Esophagus squamous epithelium (tissue), 4 donors: ENCODE results near the gene UGT1A6.

ENCODE experiments used
- POLR2A ChIP-seq, 4 donors: fragments of 450-650 bp; IDR thresholded peaks; one replicate each; pipeline ENCODE4 v1.6.1; 2017; ENCODE audit warnings: antibody characterized with exemption in 4 of 4, mild to moderate bottlenecking in 4 of 4, moderate library complexity in 3 of 4
- TF ChIP-seq, protein P1 (sequence below), 6 experiments: fragments of 450-650 bp in 4 of 6; fragments of 200-600 bp in 2 of 6; sonication (generic) in 2 of 6; IDR thresholded peaks; one replicate each; pipeline ENCODE4 v1.5.1; 2016 to 2019; ENCODE audit warnings: antibody characterized with exemption in 6 of 6, mild to moderate bottlenecking in 4 of 6, moderate library complexity in 4 of 6

DNA sequence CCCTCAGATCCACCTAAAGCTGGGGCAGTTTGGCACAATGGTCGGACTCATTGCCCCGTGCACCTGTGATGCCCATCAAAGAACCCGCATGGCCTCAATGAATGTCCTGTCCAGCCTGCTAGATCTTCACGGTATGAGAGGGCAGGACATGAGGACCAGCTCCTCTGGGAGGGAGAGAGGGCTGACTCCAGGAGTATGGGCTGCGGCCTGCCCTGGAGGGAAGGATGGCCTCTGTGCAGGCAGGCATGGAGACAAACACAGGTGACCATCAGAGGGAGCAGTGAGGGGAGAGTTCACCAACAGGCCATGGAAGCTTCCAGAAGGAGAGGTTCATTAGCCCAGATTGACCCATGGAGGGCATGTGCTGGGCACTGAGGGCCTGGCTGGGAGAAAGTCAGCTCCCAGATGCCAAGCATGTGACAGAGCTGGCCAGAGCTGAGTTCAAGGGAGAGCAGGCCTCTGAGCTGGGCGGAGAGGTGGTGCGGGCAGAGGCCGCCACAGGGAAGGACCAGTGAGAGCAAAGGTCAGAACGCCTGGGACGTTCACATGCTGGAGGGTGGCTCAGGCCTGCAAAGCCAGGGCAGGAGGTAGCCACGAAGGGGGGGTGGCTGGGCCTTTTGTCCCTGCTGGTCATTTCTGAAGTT, 125.4 kb downstream of the UGT1A6 start:
- TF ChIP-seq, protein P1, sequence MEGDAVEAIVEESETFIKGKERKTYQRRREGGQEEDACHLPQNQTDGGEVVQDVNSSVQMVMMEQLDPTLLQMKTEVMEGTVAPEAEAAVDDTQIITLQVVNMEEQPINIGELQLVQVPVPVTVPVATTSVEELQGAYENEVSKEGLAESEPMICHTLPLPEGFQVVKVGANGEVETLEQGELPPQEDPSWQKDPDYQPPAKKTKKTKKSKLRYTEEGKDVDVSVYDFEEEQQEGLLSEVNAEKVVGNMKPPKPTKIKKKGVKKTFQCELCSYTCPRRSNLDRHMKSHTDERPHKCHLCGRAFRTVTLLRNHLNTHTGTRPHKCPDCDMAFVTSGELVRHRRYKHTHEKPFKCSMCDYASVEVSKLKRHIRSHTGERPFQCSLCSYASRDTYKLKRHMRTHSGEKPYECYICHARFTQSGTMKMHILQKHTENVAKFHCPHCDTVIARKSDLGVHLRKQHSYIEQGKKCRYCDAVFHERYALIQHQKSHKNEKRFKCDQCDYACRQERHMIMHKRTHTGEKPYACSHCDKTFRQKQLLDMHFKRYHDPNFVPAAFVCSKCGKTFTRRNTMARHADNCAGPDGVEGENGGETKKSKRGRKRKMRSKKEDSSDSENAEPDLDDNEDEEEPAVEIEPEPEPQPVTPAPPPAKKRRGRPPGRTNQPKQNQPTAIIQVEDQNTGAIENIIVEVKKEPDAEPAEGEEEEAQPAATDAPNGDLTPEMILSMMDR (IDR thresholded peaks at IDR 0.05): no peak
- TF ChIP-seq POLR2A (IDR thresholded peaks at IDR 0.05): no peak
